Fibroblast of lung (primary cell): Measurements from ENCODE around the gene SLC6A12. TPM values are rescaled to one million over a fixed set of nuclear protein-coding genes. Genes with fewer than 3 reads are reported as not detected.

Experiments used
- DNase-seq, 2 donors: peaks; one replicate each; pipeline versions ENCODE4 v3.0.0 to v3.0.0-alpha.2; 2010; ENCODE audit warnings: low read depth in 2 of 2
- H2AFZ ChIP-seq: 2 replicates; pipeline ENCODE4 v1.5.1; 2012; ENCODE audit warnings: low read length, control low read depth, inconsistent platforms
- H3K27ac ChIP-seq: 2 replicates; pipeline ENCODE4 v1.5.1; 2011; ENCODE audit warnings: low read length, control low read depth; ENCODE audit not compliant: insufficient read depth
- H3K27me3 ChIP-seq: 2 replicates; pipeline ENCODE4 v1.5.1; 2011; ENCODE audit warnings: mild to moderate bottlenecking, low read length; ENCODE audit not compliant: control insufficient read depth, insufficient read depth
- H3K36me3 ChIP-seq: 2 replicates; pipeline ENCODE4 v1.5.1; 2011; ENCODE audit warnings: low read length; ENCODE audit not compliant: control insufficient read depth, insufficient read depth
- H3K4me1 ChIP-seq: 2 replicates; pipeline ENCODE4 v1.5.1; 2011; ENCODE audit warnings: low read length; ENCODE audit not compliant: control insufficient read depth, insufficient read depth; ENCODE audit errors: extremely low read depth
- H3K4me2 ChIP-seq: 2 replicates; pipeline ENCODE4 v1.5.1; 2011; ENCODE audit warnings: low read length, control low read depth; ENCODE audit not compliant: insufficient read depth; ENCODE audit errors: extremely low read depth
- H3K4me3 ChIP-seq, 4 experiments: fragments of 200-600 bp in 1 of 4; sonication (generic) in 1 of 4; replicated peaks in 1 of 4; 2 replicates each; pipeline ENCODE4 v1.5.1; 2011 to 2016; ENCODE audit warnings: low read length in 4 of 4, low read depth in 3 of 4, mild to moderate bottlenecking in 3 of 4, control low read depth in 2 of 4, inconsistent platforms in 1 of 4, mixed read lengths in 1 of 4; ENCODE audit not compliant: insufficient read depth in 1 of 4; ENCODE audit errors: control extremely low read depth in 1 of 4
- H3K79me2 ChIP-seq: 2 replicates; pipeline ENCODE4 v1.5.1; 2012; ENCODE audit warnings: mild to moderate bottlenecking, low read length, inconsistent platforms; ENCODE audit not compliant: control insufficient read depth, insufficient read depth
- H3K9ac ChIP-seq: 2 replicates; pipeline ENCODE4 v1.5.1; 2011; ENCODE audit warnings: mild to moderate bottlenecking, low read length, control low read depth; ENCODE audit not compliant: insufficient read depth
- H3K9me3 ChIP-seq: 2 replicates; pipeline ENCODE4 v1.5.1; 2012; ENCODE audit warnings: low read depth, low read length; ENCODE audit not compliant: control insufficient read depth, insufficient read depth
- H4K20me1 ChIP-seq: 2 replicates; pipeline ENCODE4 v1.5.1; 2011; ENCODE audit warnings: low read length; ENCODE audit not compliant: control insufficient read depth, insufficient read depth; ENCODE audit errors: extremely low read depth
- CTCF ChIP-seq, 2 donors: IDR thresholded peaks in 1 of 2; conservative IDR thresholded peaks in 1 of 2; 1 replicate in 1 of 2; 2 replicates in 1 of 2; pipeline ENCODE4 v1.5.1; 2011 to 2012; ENCODE audit warnings: low read length in 2 of 2, control low read depth in 1 of 2, inconsistent platforms in 1 of 2, low read depth in 1 of 2, mild to moderate bottlenecking in 1 of 2
- EZH2 ChIP-seq: IDR thresholded peaks from 2 replicates; pipeline ENCODE4 v1.5.1; 2012; ENCODE audit warnings: low read length, control low read depth, mild to moderate bottlenecking; ENCODE audit errors: missing control alignments
- polyA plus RNA-seq, 2 donors: library from polyadenylated mRNA; depleted of rRNA in 1 of 2; stranded (reverse) in 1 of 2; unstranded in 1 of 2; fragments of >200 nt; gene quantifications; 2 replicates each; pipeline ENCODE4 v1.2.1, GENCODE V29; 2011 to 2012; ENCODE audit warnings: missing spikeins in 1 of 2
- total RNA-seq: library from RNA; depleted of rRNA; stranded (reverse); fragments of >200 nt; gene quantifications from 2 replicates; pipeline ENCODE4 v1.2.1, GENCODE V29; 2014

The SLC6A12 gene
- total and polyA plus RNA-seq, 2 donors (not counting 1 experiment from before 2014, with no cell fraction given), result not detected

- Histone ChIP-seq H4K20me1 (no peaks in the 10 kb centered on the region), H3K4me1 (no peaks in the 10 kb centered on the region), H2AFZ (no peak overlapping the region), H3K4me3 (no peak overlapping the region), H3K9me3 (no peaks in the 10 kb centered on the region), H3K27me3 (peaks cover 3% of the 10 kb centered on the region), H3K79me2 (no peaks in the 10 kb centered on the region), H3K27ac (no peak overlapping the region), H3K9ac (no peak overlapping the region), H3K4me2 (no peak overlapping the region), H3K36me3 (no peaks in the 10 kb centered on the region)
- TF ChIP-seq EZH2 (no peak), CTCF (conservative IDR thresholded peaks at IDR 0.05 in 1 of 2, IDR thresholded peaks at IDR 0.05 in 1 of 2; ENCODE audit: low read depth in 1 of 2, low read length in 2 of 2) (no peak)
- no peak for DNase-seq
These were observed 26.6 kb upstream of the SLC6A12 start for GRCh38 chr12:240566-240965.

- Histone ChIP-seq H3K36me3 (no peaks in the 10 kb centered on the region), H2AFZ (no peak overlapping the region), H3K27me3 (peaks cover 2% of the 10 kb centered on the region), H3K4me3 (no peak overlapping the region), H3K4me1 (no peaks in the 10 kb centered on the region), H3K79me2 (no peaks in the 10 kb centered on the region), H3K9ac (no peak overlapping the region), H3K27ac (no peak overlapping the region), H3K4me2 (no peak overlapping the region), H3K9me3 (no peaks in the 10 kb centered on the region), H4K20me1 (no peaks in the 10 kb centered on the region)
- no peak for TF ChIP-seq EZH2
- no peak for TF ChIP-seq CTCF (conservative IDR thresholded peaks at IDR 0.05 in 1 of 2, IDR thresholded peaks at IDR 0.05 in 1 of 2; ENCODE audit: low read depth in 1 of 2, low read length in 2 of 2)
- no peak for DNase-seq
These were observed 24.9 kb upstream of the SLC6A12 start for GRCh38 chr12:238736-239398.

- no peak overlapping the region for H2AFZ ChIP-seq
- H3K27me3 ChIP-seq, result no peaks in the 10 kb centered on the region
- H3K36me3 ChIP-seq, result no peaks in the 10 kb centered on the region
- no peak for TF ChIP-seq CTCF (conservative IDR thresholded peaks at IDR 0.05 in 1 of 2, IDR thresholded peaks at IDR 0.05 in 1 of 2; ENCODE audit: low read depth in 1 of 2, low read length in 2 of 2)
- TF ChIP-seq EZH2, result no peak
- H3K27ac ChIP-seq, result no peak overlapping the region
- H3K79me2 ChIP-seq, result no peaks in the 10 kb centered on the region
- no peak for DNase-seq
- H3K9ac ChIP-seq, result no peak overlapping the region
- H3K4me3 ChIP-seq, result no peak overlapping the region
- H3K9me3 ChIP-seq, result no peaks in the 10 kb centered on the region
- H3K4me2 ChIP-seq, result no peak overlapping the region
- H4K20me1 ChIP-seq, result no peaks in the 10 kb centered on the region
- no peaks in the 10 kb centered on the region for H3K4me1 ChIP-seq
These were observed 24.2 kb upstream of the SLC6A12 start for GRCh38 chr12:238116-238515.
